Motor neuron (in vitro differentiated cells): ENCODE data around the gene TUT1. TPM values are rescaled to one million over a fixed set of nuclear protein-coding genes. Genes with fewer than 3 reads are reported as not detected.
A peak's percentile ranks its signal among the peaks of the same experiment; 100 is the strongest.

Source experiments
- ATAC-seq, 8 experiments: fragments of 200-7000 bp; cut with Tn5 transposase; replicated peaks in 6 of 8; 2 replicates each; pipeline ENCODE4 v1.8.0; 2021; ENCODE audit warnings: mild to moderate bottlenecking in 8 of 8, moderate library complexity in 8 of 8
- H3K27ac ChIP-seq, 2 donors: fragments of 250-450 bp; sonication (Bioruptor Pico); 2 replicates each; pipeline ENCODE4 v1.9.0; 2021; ENCODE audit warnings: antibody characterized with exemption in 2 of 2, mild to moderate bottlenecking in 2 of 2, moderate library complexity in 1 of 2
- H3K4me1 ChIP-seq, 2 donors: fragments of 250-450 bp; sonication (Bioruptor Pico); replicated peaks in 1 of 2; 2 replicates each; pipeline ENCODE4 v1.6.1; 2021; ENCODE audit warnings: antibody characterized with exemption in 2 of 2, mild to moderate bottlenecking in 2 of 2, moderate library complexity in 1 of 2
- H3K4me3 ChIP-seq, 5 donors: fragments of 250-450 bp; sonication (Bioruptor Pico); 2 replicates each; pipeline ENCODE4 v1.9.0; 2021; ENCODE audit warnings: antibody characterized with exemption in 5 of 5, mild to moderate bottlenecking in 5 of 5, moderate library complexity in 4 of 5
- WGBS, 10 experiments: fragments of 450-650 bp; shearing (Covaris generic); methylation state at CpG; one replicate each; pipeline ENCODE4 v1.0.0; 2022; 5-methylcytosine and 5-hydroxymethylcytosine counted together
- in situ Hi-C, 9 experiments: fragments of 400-800 bp; cut with MboI; loops; one replicate each; pipeline ENCODE4 v1.15.0; 2021; ENCODE audit warnings: low sequenced_read_pairs in 9 of 9, low pct_unique_long_range_greater_than_20kb in 2 of 9; ENCODE audit not compliant: unreplicated experiment in 9 of 9
- total RNA-seq, 8 experiments: library from RNA; unstranded; fragments of 300-600 nt; gene quantifications; 2 replicates each; pipeline versions ENCODE4 v1.2.3 to v1.2.4, GENCODE V29; 2022

The TUT1 gene
- total RNA-seq, 8 experiments from 2014 or later: 11.5 to 24.4 (median 17.3) TPM

DNA sequence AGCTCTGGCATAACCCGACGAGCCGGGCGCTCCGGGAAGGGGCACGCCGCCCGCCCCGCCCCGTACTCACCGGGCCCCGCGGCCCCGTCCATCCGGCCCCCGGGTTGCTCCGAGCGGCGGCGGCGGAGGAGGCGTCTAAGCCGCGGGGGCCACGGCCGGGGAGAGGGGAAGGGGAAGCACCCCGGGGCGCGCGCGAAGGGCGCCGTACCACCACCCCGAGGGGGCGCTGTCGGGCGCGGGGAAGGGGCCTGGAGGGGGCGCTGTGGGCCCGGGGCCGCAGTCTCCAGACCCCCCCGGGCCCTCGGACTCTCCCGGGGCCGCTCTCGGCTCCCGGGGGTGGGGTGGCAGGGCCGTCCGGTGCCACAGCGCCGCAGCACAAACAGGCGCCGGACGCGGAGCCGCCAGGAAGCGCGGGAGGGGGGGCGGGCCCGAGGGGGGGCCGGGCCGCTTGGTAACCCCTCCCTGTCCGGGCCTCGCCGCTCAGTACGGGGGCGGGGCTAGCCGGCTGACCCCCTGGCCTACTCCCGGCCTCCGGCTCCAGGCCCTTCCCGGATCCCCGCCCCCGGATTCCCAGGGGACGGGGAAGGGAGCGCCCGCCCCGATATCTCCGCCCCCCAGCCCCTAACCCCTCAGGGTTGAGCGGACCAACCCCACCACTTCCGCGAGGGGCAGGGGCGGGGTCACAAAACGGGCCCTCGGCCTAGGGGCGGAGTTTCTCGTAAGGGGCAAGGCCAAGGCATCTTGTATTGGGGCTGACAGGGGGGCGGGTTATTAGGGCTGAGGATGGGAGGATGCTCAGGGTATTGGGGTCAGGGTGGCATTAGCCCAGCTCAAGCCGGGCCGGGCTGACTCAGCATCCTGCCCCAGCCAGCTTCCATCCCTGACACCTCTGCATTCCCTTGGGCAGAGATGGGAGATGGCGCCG lies 21.3 kb upstream of the TUT1 start, which contains the start of the genes EML3 and ROM1:
EML3 (minus strand) TSS at position 410 of the 925 bp plus-strand sequence; CDS start at position 92, 318 bp downstream.
ROM1 (plus strand) TSS at position 892 of the 925 bp plus-strand sequence; CDS start at position 917, 25 bp downstream.
- whole genome bisulfite sequencing, 10 experiments: no CpG with 5 or more reads among the region's 91 CpGs
- ATAC-seq: peak; percentile 54 to 77 (median 71)
- Histone ChIP-seq H3K4me3 (peak within 1 kb of the TSS; percentile 6 to 46 (median 35)), H3K27ac (peak within 1 kb of the TSS in 1 of 2 donors; percentile 15), H3K4me1 (peaks cover 2 to 3% of the 10 kb centered on the region in 2 donors)
- in situ Hi-C loops: no loop called here

GRCh38 chr11:62611705-62612365 lies 20.5 kb upstream of the TUT1 start:
- WGBS, 10 experiments: 0 to 30% (median 7%) methylated on average over 1 to 16 of the region's 34 CpGs; no CpG with 5 or more reads in 2 of the 10 experiments
- in situ Hi-C loops: no loop called here
- H3K27ac ChIP-seq: peak overlapping the region in 1 of 2 donors; percentile 15
- peaks cover 2 to 3% of the 10 kb centered on the region in 2 donors for H3K4me1 ChIP-seq
- ATAC-seq: peak; percentile 1 to 25 (median 10)
- H3K4me3 ChIP-seq: peak overlapping the region; percentile 6 to 46 (median 35)

- WGBS, 10 experiments: 28 to 80% (median 53%) methylated on average over 1 to 3 of the region's 28 CpGs; no CpG with 5 or more reads in 5 of the 10 experiments
- Histone ChIP-seq H3K4me1 (peaks cover 2 to 3% of the 10 kb centered on the region in 2 donors), H3K27ac (no peak overlapping the region), H3K4me3 (peak overlapping the region in 3 of 5 donors; percentile 35 to 46 (median 44))
- ATAC-seq: no peak
- in situ Hi-C loops: no loop called here
These were observed 19.7 kb upstream of the TUT1 start for GRCh38 chr11:62610814-62611704.

- ATAC-seq: no peak
- WGBS, 10 experiments: 60 to 96% (median 92%) methylated on average over 2 to 3 of the region's 6 CpGs; no CpG with 5 or more reads in 5 of the 10 experiments
- H3K27ac ChIP-seq: no peak overlapping the region
These were observed 19.1 kb upstream of the TUT1 start for GRCh38 chr11:62610403-62610802.

DNA sequence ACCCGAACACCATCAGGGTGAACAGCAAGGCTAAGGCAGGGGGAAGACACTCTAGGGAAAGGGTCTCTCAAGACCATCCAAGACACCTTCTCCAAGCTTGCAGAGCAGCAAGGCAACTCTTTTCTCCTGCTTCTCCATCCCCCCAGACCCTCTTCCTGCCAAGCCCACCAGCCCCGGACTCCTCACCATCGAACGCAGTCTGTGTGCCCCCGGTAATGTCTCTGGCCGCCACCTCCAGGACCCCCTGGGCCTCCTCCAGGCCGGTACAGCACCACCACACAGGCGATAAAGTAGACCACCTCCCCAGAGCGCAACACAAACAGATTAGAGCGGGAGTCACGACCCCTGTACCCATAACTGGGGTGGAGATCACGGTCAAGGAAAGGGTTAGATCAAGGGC lies 17.5 kb upstream of the TUT1 start:
- Histone ChIP-seq H3K27ac (no peak overlapping the region), H3K4me1 (peaks cover 2 to 12% of the 10 kb centered on the region in 2 donors), H3K4me3 (no peak overlapping the region)
- WGBS, 10 experiments: 84 to 100% (median 85%) methylated on average over 1 to 6 of the region's 12 CpGs; no CpG with 5 or more reads in 6 of the 10 experiments
- no peak for ATAC-seq
- in situ Hi-C loops: no loop called here

More at GRCh38 chr11:62610403-62610802, 19.1 kb upstream of the TUT1 start:
- Histone ChIP-seq H3K4me3 (no peak overlapping the region), H3K4me1 (peaks cover 2 to 3% of the 10 kb centered on the region in 2 donors)
- in situ Hi-C loops: no loop called here

- 40 to 100% (median 60%) methylated on average over 1 of the region's 4 CpGs; no CpG with 5 or more reads in 7 of the 10 experiments for WGBS, 10 experiments
- in situ Hi-C loops: no loop called here
- Histone ChIP-seq H3K4me1 (peaks cover 2 to 12% of the 10 kb centered on the region in 2 donors), H3K27ac (no peak overlapping the region), H3K4me3 (no peak overlapping the region)
- no peak for ATAC-seq
These were observed 16.4 kb upstream of the TUT1 start for GRCh38 chr11:62607714-62608113.

- in situ Hi-C loops: no loop called here
- WGBS, 10 experiments: 40 to 100% (median 100%) methylated on average over 1 of the region's 15 CpGs; no CpG with 5 or more reads in 6 of the 10 experiments
- Histone ChIP-seq H3K4me1 (peaks cover 0 to 11% of the 10 kb centered on the region in 2 donors), H3K4me3 (no peak overlapping the region), H3K27ac (no peak overlapping the region)
- no peak for ATAC-seq
These were observed 14.6 kb upstream of the TUT1 start for GRCh38 chr11:62605902-62606301.

- Histone ChIP-seq H3K27ac (no peak overlapping the region), H3K4me1 (peaks cover 0 to 11% of the 10 kb centered on the region in 2 donors), H3K4me3 (no peak overlapping the region)
- in situ Hi-C loops: no loop called here
- ATAC-seq: no peak
- WGBS, 10 experiments: 80 to 100% methylated on average over 1 of the region's 6 CpGs; no CpG with 5 or more reads in 8 of the 10 experiments
These were observed 14.1 kb upstream of the TUT1 start for GRCh38 chr11:62605467-62605866.

- Histone ChIP-seq H3K4me1 (peaks cover 9 to 17% of the 10 kb centered on the region in 2 donors), H3K4me3 (no peak overlapping the region), H3K27ac (no peak overlapping the region)
- peak in 1 of 8 experiments; percentile 2 for ATAC-seq
- 28 to 73% (median 51%) methylated on average over 2 to 5 of the region's 13 CpGs; no CpG with 5 or more reads in 5 of the 10 experiments for WGBS, 10 experiments
- in situ Hi-C loops: no loop called here
These were observed 13.3 kb upstream of the TUT1 start for GRCh38 chr11:62604460-62605120.

DNA sequence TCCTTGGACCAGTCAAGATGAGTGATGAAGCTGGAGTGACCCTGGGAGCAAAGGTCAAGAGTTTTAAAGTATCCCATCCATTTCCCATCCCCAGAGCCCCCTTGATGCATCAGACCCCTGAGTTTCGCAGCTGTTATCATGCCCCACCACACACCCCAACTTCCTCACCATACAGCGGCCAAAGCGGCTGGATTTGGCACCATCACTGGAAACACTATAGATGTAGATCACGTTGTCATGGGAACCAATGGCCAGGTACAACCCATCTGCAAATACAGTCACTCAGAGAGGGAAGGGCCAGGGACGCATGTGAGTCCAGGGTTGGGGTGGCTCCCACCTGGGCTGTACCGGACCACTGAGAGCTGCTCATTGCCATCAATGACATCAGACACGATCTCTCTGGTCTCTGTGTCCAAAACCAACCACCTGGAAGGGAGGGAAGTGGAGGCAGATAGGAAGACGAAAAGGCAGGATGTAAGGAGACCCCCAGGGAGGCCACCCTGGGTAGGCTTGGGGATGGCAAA lies 12.5 kb upstream of the TUT1 start:
- Histone ChIP-seq H3K27ac (no peak overlapping the region), H3K4me1 (peaks cover 14 to 22% of the 10 kb centered on the region in 2 donors), H3K4me3 (no peak overlapping the region)
- ATAC-seq: no peak
- in situ Hi-C loops: no loop called here
- WGBS, 10 experiments: 60 to 100% (median 98%) methylated on average over 1 to 4 of the region's 8 CpGs; no CpG with 5 or more reads in 2 of the 10 experiments

- Histone ChIP-seq H3K27ac (no peak overlapping the region), H3K4me1 (peaks cover 18 to 25% of the 10 kb centered on the region in 2 donors), H3K4me3 (peak overlapping the region in 1 of 5 donors; percentile 73)
- in situ Hi-C loops: no loop called here
- ATAC-seq: no peak
- WGBS, 10 experiments: 65 to 100% (median 70%) methylated on average over 1 to 3 of the region's 13 CpGs; no CpG with 5 or more reads in 7 of the 10 experiments
These were observed 11.7 kb upstream of the TUT1 start for GRCh38 chr11:62603072-62603408.
